ENCODE data around the gene EVI5. TPM values are rescaled to one million over a fixed set of nuclear protein-coding genes. Genes with fewer than 3 reads are reported as not detected.

The EVI5 gene
- total and polyA plus RNA-seq, 12 donors: 4.6 to 46.2 (median 24.6) TPM

- DNase-seq (no peak), ATAC-seq (peak in 6 of 8 donors; percentile 12 to 49 (median 33))
- peak overlapping the region; percentile 66 to 92 (median 80) for H3K4me3 ChIP-seq
- TF ChIP-seq CTCF (IDR thresholded peaks at IDR 0.05): no peak
- H3K27ac ChIP-seq: peak overlapping the region; percentile 60 to 96 (median 88)
- intact Hi-C loops (cut with DNase I): loop anchor here in 2 of 10 donors (5.0 to 10.0 kb wide), 2 partner anchors 45 to 1042 kb away; partner anchors contain the start of genes DNTTIP2 (in 1 of the 2) and EVI5 (in 1 of the 2)
- no peaks in the 10 kb centered on the region for H3K27me3 ChIP-seq
- WGBS, 2 donors: 1% methylated on average over 19 of the region's 19 CpGs
- H3K9me3 ChIP-seq: no peaks in the 10 kb centered on the region
- H3K4me1 ChIP-seq: peaks cover 5 to 49% (median 38%) of the 10 kb centered on the region in 9 donors
- H3K36me3 ChIP-seq: peaks cover 0 to 44% (median 28%) of the 10 kb centered on the region in 9 donors
Observed at GRCh38 chr1:92832537-92833114, 47.7 kb upstream of the EVI5 start.

GRCh38 chr1:92831762-92832536 lies 47.0 kb upstream of the EVI5 start, which contains the start of gene RPL5:
Gene RPL5, plus strand, starts transcription at chr1:92832040. Its CDS starts 75 bp downstream, at chr1:92832115.
- peaks cover 5 to 43% (median 36%) of the 10 kb centered on the region in 9 donors for H3K4me1 ChIP-seq
- peak within 1 kb of the TSS; percentile 60 to 96 (median 88) for H3K27ac ChIP-seq
- peak within 1 kb of the TSS; percentile 66 to 92 (median 80) for H3K4me3 ChIP-seq
- H3K27me3 ChIP-seq: no peaks in the 10 kb centered on the region
- intact Hi-C loops (cut with DNase I): loop anchor here in 2 of 10 donors (5.0 to 10.0 kb wide), 2 partner anchors 45 to 1043 kb away; partner anchors contain the start of genes DNTTIP2 (in 1 of the 2) and EVI5 (in 1 of the 2)
- 0 to 1% methylated on average over 57 of the region's 57 CpGs for WGBS, 2 donors
- H3K36me3 ChIP-seq: peaks cover 0 to 37% (median 27%) of the 10 kb centered on the region in 9 donors
- TF ChIP-seq CTCF (IDR thresholded peaks at IDR 0.05): peak; percentile 90 to 96 (median 95)
- DNase-seq (peak; percentile 97), ATAC-seq (peak; percentile 96 to 99 (median 98))
- H3K9me3 ChIP-seq: no peaks in the 10 kb centered on the region

- Histone ChIP-seq H3K4me1 (peaks cover 5 to 40% (median 34%) of the 10 kb centered on the region in 9 donors), H3K27ac (peak overlapping the region in 6 of 10 donors; percentile 85 to 96 (median 90)), H3K4me3 (peak overlapping the region in 7 of 10 donors; percentile 66 to 92 (median 78)), H3K36me3 (peaks cover 0 to 31% (median 21%) of the 10 kb centered on the region in 9 donors), H3K9me3 (no peaks in the 10 kb centered on the region), H3K27me3 (no peaks in the 10 kb centered on the region)
- WGBS, 2 donors: 50 to 57% methylated on average over 4 of the region's 4 CpGs
- DNase-seq: no peak
- no peak for TF ChIP-seq CTCF (IDR thresholded peaks at IDR 0.05)
- intact Hi-C loops (cut with DNase I): loop anchor here in 2 of 10 donors (5.0 to 10.0 kb wide), 2 partner anchors 44 to 1043 kb away; partner anchors contain the start of genes DNTTIP2 (in 1 of the 2) and EVI5 (in 1 of the 2)
- peak in 3 of 8 donors; percentile 2 to 35 (median 4) for ATAC-seq
Observed at GRCh38 chr1:92831368-92831761, 46.5 kb upstream of the EVI5 start.

GRCh38 chr1:92826792-92827191 lies 41.9 kb upstream of the EVI5 start:
- 81 to 84% methylated on average over 6 of the region's 6 CpGs for WGBS, 2 donors
- H3K9me3 ChIP-seq: no peaks in the 10 kb centered on the region
- H3K4me3 ChIP-seq: no peak overlapping the region
- intact Hi-C loops (cut with DNase I): no loop called here
- DNase-seq (no peak), ATAC-seq (no peak)
- no peaks in the 10 kb centered on the region for H3K27me3 ChIP-seq
- no peak for TF ChIP-seq CTCF (IDR thresholded peaks at IDR 0.05)
- H3K27ac ChIP-seq: no peak overlapping the region
- peaks cover 0 to 4% (median 0%) of the 10 kb centered on the region in 9 donors for H3K4me1 ChIP-seq
- no peaks in the 10 kb centered on the region for H3K36me3 ChIP-seq
